ENCODE results near the gene SLC23A1. TPM values are rescaled to one million over a fixed set of nuclear protein-coding genes. Genes with fewer than 3 reads are reported as not detected.
"Not testable (repeated sequence)": the region's sequence is repeated elsewhere in the genome, so short reads cannot be mapped to it uniquely, and the experiment has no call there.

SLC23A1 gene
- total RNA-seq, 4 donors from 2014 or later: not detected

DNA sequence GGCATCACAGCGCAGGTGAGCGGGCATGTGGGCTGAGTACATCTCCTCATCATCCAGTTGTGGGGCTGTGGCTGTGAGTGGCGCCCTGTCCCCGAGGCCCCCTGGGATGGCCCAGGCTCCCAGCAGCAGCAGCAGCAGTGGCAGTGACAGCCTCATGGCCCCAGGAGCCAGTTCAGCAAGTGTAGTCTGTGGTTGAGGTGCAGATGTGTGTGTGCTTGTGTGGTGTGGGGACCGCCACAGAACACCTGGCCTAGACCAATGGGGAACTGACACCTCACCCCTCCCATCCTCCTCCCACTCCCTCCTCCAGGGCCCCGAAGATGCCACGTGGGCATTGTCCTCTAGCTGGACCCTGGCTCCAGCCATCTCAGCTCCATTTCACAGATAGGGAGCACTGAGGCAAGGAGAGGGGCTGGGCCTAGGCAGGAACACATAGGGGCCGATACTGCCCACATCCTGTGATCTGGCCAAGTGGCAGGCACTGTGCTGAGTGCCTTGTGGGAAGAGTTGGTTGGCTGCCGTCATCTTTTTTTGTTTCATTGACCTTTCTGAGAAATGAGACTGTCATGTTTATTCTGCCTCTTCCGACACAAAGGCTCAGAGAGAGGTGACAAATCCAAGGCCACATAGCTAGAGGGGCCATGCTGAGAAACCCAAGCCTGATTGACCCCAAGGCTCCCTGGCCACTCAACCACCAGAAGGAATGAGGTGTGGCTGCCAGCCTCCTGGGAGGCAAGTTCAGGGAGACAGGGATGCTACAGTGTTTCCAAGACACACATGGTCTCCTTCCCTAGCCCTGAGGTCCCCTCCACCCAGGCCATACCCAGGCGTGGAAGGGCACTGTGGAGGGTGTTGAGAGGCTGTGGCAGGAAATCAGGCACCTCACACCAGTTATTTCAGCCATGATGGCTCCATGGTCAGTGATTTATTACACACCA is 6.9 kb upstream of the SLC23A1 start, which contains the start of gene MZB1:
Gene MZB1, minus strand, starts transcription at position 213 of the 938 bp plus-strand sequence. Its CDS starts 57 bp downstream, at position 156.
- H3K4me3 ChIP-seq (replicated peaks in 1 of 3): no peak within 1 kb of the TSS
- TF ChIP-seq, protein P1, sequence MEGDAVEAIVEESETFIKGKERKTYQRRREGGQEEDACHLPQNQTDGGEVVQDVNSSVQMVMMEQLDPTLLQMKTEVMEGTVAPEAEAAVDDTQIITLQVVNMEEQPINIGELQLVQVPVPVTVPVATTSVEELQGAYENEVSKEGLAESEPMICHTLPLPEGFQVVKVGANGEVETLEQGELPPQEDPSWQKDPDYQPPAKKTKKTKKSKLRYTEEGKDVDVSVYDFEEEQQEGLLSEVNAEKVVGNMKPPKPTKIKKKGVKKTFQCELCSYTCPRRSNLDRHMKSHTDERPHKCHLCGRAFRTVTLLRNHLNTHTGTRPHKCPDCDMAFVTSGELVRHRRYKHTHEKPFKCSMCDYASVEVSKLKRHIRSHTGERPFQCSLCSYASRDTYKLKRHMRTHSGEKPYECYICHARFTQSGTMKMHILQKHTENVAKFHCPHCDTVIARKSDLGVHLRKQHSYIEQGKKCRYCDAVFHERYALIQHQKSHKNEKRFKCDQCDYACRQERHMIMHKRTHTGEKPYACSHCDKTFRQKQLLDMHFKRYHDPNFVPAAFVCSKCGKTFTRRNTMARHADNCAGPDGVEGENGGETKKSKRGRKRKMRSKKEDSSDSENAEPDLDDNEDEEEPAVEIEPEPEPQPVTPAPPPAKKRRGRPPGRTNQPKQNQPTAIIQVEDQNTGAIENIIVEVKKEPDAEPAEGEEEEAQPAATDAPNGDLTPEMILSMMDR (IDR thresholded peaks at IDR 0.05): no peak
- no peak for TF ChIP-seq POLR2A (IDR thresholded peaks at IDR 0.05)
- H3K9me3 ChIP-seq: no peaks in the 10 kb centered on the region
- intact Hi-C loops (cut with DNase I): no loop called here
- no peak within 1 kb of the TSS for H3K27ac ChIP-seq
- WGBS, 2 donors: 84 to 90% methylated on average over 10 to 11 of the region's 11 CpGs
- peaks cover 23 to 52% of the 10 kb centered on the region in 2 donors for H3K4me1 ChIP-seq
- DNase-seq: no peak
- H3K27me3 ChIP-seq: no peaks in the 10 kb centered on the region
- no peaks in the 10 kb centered on the region for H3K36me3 ChIP-seq

DNA sequence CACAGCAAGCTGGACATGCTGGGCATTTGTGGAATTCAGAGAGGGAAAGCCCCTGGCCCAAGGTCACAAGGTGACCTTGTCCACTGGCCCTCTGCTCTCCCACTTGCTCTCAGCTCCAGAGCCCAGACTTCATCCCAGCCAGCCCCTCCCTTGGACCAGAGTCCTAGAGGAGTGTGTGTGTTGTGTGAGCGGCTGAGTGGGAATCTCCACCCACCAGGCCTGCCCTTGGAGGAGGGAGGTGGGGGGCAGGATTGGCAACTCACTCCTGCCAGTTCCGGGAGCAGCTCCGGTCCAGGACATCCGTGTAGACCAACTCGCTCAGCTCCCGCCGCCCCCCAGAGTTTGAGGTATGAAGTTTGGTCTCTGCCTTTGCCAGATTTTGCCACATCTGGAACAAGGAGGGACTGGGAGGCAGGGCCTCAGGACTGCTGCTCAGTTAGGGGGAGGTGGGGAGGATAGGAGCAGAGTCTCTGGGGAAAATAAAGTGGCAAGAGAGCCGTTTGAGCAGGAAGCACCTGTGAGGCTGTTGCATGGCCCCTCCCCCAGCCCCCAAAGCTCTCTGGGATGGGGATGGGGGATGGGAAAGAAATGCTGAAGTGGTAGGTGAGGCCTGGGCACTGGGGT is 5.2 kb upstream of the SLC23A1 start:
- Histone ChIP-seq H3K4me1 (peaks cover 16 to 46% of the 10 kb centered on the region in 2 donors), H3K36me3 (no peaks in the 10 kb centered on the region), H3K27ac (peak overlapping the region in 1 of 3 donors; percentile 50), H3K4me3 (replicated peaks in 1 of 3) (no peak overlapping the region), H3K9me3 (no peaks in the 10 kb centered on the region), H3K27me3 (no peaks in the 10 kb centered on the region)
- intact Hi-C loops (cut with DNase I): no loop called here
- WGBS, 2 donors: 9 to 14% methylated on average over 4 to 8 of the region's 8 CpGs
- peak; percentile 79 to 80 for DNase-seq
- no peak for TF ChIP-seq POLR2A (IDR thresholded peaks at IDR 0.05)
- TF ChIP-seq, protein P1 (IDR thresholded peaks at IDR 0.05): no peak

DNA sequence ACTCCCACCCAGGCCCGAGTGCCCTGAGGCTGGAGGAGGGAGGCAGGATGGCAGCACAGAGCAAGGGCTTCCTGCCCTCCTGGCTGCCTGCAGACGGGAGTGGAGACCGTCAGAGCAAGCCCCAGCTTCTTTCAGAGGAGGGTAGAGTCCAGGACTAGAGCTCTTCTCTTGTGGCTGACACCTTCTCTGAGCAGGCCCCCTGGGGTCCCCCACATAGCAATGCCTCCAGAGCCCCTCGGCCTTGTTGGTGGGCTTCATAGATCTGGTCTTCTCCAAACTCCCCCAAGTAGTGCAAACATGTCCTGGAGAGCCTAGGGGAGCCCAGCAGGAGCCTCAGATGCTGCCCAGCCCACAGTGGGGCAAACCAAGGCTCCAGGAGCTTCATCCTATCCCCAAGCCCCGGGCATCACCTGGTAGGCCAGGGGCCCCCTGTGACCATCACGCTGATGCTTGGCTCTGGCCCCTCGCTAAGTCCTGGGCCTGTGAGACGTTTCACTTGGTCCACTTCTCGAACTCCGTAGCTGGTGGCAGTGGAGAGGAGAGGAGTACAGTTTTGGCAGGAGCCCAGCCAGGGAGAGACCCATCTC is 4.6 kb upstream of the SLC23A1 start:
- 51 to 55% methylated on average over 5 to 10 of the region's 10 CpGs for WGBS, 2 donors
- peaks cover 13 to 40% of the 10 kb centered on the region in 2 donors for H3K4me1 ChIP-seq
- no peak overlapping the region for H3K4me3 ChIP-seq (replicated peaks in 1 of 3)

DNA sequence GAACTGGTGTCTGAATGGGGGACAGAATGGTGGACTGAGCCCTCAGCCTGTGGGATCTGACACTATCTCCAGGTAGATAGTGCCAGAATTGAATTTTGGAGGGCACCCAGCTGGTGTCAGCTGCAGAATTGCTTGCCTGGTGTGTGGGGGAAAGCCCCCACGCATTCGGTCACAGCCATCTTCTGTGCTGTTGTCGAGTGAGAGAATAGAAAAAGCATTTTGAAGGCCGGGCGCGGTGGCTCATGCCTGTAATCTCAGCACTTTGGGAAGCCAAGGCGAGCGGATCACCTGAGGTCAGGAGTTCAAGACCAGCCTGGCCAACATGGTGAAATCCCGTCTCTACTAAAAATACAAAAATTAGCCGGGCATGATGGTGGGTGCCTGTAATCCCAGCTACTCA is 3.9 kb upstream of the SLC23A1 start:
- intact Hi-C loops (cut with DNase I); H3K9me3 ChIP-seq; H3K27ac ChIP-seq; H3K36me3 ChIP-seq; H3K27me3 ChIP-seq; H3K4me3 ChIP-seq (replicated peaks in 1 of 3); DNase-seq: not testable (repeated sequence)
- H3K4me1 ChIP-seq: peaks cover 12 to 33% of the 10 kb centered on the region in 2 donors
- 90 to 95% methylated on average over 10 of the region's 10 CpGs for WGBS, 2 donors

More for the DNA sequence above, 4.6 kb upstream of the SLC23A1 start:
- no peak for TF ChIP-seq POLR2A (IDR thresholded peaks at IDR 0.05)
- TF ChIP-seq, protein P1 (IDR thresholded peaks at IDR 0.05): no peak
- Histone ChIP-seq H3K36me3 (no peaks in the 10 kb centered on the region), H3K27ac (peak overlapping the region in 1 of 3 donors; percentile 50), H3K9me3 (no peaks in the 10 kb centered on the region), H3K27me3 (no peaks in the 10 kb centered on the region)
- intact Hi-C loops (cut with DNase I): no loop called here
- no peak for DNase-seq

DNA sequence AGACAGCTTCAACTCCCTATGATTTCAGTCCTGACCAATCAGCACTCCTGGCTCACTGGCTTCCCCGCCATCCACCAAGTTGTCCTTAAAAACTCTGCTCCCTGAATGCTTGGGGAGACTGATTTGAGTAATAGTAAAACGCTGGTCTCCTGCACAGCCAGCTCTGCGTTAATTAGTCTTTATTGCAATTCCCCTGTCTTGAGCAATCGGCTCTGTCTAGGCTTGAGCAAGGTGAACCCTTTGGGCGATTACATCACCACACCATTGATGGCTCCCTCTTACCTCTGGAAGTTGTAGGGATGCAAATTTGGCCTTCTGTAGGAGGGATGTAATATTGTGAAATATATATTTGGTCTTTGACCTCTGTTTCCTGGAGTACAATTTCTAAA is 2.9 kb upstream of the SLC23A1 start:
- DNase-seq: no peak
- no peaks in the 10 kb centered on the region for H3K9me3 ChIP-seq
- H3K27me3 ChIP-seq: no peaks in the 10 kb centered on the region
- no peaks in the 10 kb centered on the region for H3K36me3 ChIP-seq
- intact Hi-C loops (cut with DNase I): no loop called here
- TF ChIP-seq POLR2A (IDR thresholded peaks at IDR 0.05): no peak
- no peak overlapping the region for H3K4me3 ChIP-seq (replicated peaks in 1 of 3)
- WGBS, 2 donors: 89 to 93% methylated on average over 5 of the region's 5 CpGs
- peaks cover 12 to 29% of the 10 kb centered on the region in 2 donors for H3K4me1 ChIP-seq
- no peak overlapping the region for H3K27ac ChIP-seq
